ENCODE results near the gene EPS8L1.

EPS8L1 gene

DNA sequence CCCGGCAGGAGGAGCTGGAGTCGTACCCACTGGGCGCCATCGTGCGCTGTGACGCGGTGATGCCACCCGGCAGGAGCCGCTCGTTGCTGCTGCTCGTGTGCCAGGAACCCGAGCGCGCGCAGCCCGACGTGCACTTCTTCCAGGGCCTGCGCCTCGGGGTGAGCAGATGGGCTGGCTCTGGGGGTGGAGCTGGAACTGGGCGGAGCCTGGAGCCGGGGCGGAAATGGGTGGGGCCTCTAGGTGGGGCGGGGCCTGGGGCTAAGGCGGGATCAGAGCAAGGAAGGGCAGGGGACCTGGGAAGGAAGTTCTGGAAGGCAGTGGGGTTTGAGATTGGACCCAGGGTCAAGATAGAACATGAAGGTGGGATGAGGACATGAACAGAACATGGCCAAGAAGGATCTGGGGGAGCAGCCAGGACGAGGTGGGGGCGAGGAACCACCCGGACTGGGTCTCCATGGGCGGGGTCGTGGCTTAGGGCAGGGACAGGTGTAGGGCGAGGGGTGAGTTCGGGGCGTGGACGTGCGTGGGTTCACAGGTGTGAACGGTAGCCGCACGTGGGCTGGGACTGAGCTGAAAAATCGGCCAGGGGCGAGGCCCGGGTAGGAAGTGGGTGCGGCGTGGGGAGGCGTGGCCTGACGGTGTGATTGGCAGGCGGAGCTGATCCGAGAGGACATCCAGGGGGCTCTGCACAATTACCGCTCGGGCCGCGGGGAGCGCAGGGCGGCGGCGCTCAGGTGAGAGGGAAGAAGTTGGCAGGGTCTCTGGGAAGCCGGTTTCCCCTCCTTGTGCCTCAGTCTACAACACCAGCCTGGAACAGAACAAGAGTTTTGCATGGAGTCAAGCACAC is 4.7 kb downstream of the EPS8L1 start:
- peak; percentile 42 for DNase-seq (ENCODE audit: low spot score)

DNA sequence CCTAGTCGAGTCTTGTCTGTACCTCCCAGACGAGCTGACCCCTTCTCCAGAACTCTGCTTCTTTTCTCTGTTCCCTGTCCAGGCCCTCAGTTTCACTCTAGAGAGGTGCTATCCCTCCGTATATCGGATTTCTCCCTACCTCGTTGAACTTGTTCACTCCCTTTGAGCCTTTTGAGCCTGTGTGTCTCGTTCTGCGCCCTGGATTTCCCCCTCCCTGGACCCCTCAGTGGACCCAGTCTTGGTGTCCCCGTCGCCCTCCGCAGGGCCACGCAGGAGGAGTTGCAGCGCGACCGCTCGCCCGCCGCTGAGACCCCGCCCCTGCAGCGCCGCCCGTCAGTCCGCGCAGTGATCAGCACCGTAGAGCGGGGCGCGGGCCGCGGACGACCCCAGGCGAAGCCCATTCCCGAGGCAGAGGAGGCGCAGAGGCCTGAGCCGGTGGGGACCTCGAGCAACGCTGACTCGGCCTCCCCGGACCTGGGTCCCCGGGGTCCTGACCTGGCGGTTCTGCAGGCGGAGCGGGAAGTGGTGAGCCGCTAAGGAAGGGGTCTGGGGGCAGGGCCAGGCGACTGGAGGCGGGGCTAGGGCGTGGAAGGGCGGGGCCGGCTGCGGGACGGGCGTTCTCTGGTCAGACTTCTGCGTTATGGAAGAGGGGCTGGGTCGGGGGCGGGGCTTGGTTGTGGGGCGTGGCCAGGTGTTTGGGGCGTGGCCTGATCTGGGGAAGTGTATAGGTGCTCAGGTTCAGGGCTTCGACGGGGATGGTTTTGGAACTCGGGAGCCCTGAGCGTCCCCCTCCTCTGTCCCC is 5.5 kb downstream of the EPS8L1 start:
- DNase-seq (ENCODE audit: low spot score), result peak; percentile 88

DNA sequence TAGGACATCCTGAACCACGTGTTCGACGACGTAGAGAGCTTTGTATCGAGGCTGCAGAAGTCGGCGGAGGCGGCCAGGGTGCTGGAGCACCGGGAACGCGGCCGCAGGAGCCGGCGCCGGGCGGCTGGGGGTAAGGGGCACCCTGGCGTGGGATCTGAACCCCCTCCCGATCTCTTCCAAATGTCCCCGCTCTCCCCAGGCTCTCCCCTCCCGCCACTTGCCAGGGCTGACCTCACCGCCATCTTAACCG is 6.0 kb downstream of the EPS8L1 start:
- DNase-seq (ENCODE audit: low spot score), result no peak

DNA sequence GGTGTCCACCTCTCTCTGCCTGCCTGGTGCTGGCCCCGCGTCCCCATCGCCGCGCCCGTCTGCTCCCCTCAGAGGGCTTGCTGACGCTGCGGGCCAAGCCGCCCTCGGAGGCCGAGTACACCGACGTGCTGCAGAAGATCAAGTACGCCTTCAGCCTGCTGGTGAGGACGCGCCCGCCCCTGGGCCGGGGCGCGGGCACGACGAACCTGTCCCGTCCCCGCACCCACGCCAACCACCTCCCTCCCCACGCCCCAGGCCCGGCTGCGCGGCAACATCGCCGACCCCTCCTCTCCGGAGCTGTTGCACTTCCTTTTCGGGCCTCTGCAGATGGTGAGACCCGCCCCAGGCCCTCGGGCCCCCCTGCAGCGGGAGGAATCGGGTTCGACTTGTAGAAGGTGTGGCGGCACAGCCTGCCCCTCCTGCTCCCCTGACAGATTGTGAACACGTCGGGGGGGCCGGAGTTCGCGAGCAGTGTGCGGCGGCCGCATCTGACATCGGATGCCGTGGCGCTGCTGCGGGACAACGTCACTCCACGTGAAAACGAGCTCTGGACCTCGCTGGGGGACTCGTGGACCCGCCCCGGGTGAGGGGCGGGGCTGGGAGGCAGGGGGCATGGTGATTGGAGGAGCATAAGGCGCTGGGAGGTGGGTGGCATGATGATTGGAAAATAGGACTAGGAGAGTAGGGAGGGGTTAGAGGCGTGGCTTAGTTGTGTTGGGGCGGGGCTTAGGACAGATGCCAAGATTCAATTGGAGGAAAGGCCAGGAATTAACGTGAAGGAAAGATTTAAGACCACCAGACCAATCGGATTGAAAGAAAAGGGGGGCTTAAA is 6.6 kb downstream of the EPS8L1 start:
- DNase-seq (ENCODE audit: low spot score), result peak; percentile 19

DNA sequence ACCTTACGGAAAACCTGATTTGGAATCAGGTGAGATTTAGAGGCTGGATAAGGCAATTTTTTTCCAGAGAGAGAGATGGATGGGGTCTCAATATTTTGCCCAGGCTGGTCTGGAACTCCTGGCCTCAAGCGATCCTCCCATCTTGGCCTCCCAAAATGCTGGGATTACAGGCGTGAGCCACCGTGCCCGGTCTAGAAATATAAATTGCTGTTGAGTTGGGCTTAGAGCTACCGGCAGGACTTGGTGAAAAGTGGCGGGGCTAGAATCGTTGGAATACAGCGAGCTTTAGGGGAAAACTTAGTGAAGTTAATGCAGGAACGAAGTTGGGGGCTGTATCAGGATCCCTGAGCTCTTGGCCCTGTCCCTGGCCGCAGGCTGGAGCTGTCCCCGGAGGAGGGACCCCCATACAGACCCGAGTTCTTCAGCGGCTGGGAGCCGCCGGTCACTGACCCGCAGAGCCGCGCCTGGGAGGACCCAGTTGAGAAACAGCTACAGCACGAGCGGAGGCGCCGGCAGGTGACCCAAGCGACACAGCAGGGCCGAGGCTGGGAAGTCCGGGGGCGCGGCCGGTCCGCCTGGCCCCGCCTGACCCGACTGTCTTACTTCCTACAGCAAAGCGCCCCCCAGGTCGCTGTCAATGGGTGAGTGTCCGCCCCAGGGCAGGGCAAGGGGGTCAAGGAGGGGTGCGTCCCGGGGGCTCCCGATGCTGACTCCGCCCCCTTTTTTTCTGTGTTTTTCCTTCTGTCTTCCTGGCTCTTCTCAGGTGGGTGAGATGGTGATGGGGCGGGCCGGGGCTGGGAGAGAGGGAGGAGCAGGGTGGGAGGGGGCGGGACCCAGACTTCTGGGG is 7.6 kb downstream of the EPS8L1 start:
- no peak for DNase-seq (ENCODE audit: low spot score)

DNA sequence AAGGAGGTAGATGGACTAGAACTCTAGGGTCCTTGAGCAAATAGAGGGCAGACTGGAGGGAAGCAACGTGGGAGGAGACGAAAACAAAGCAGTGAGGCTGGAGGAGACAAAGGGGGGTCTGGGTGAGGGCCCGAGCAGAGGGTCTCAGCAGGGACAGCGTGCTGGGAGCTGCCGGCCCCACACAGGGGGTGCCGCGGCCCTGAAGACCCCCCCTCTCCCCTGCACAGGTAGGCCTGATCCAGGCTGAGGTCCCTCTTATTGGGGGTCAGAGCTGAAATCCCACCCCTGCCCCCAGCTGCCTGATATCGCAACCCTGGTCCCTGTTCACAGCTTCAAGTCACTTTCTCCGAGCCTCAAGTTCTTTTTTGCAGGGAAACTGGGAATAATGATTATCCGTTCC is 8.7 kb downstream of the EPS8L1 start:
- DNase-seq (ENCODE audit: low spot score), result no peak

DNA sequence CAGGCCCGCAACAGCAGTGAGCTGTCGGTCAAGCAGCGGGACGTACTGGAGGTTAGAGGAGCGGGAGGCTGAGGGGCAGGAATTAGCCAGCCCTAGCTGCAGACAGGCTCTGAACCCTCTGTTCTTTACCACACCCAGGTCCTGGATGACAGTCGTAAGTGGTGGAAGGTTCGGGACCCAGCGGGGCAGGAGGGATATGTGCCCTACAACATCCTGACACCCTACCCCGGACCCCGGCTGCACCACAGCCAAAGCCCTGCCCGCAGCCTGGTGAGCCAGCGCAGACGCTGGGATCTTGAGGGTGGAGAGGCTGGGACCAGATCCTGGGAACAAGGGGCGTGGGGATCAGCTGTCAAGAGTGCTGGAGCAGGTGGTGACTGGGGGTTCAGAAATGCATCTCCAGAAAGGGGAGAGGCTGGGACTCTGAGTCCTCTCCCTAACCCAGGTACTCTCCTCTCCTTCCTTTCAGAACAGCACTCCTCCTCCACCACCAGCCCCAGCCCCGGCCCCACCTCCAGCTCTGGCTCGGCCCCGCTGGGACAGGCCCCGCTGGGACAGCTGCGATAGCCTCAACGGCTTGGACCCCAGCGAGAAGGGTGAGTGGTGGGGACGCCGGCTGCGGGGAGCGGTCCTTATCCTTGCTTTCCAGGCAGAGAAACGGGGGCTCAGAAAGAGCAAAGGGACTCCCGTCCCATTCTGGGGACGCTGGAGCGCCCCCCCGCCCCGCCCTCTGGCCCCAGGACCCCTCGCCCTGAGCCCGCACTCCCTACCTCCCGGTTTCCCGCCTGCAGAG is 10.4 kb downstream of the EPS8L1 start:
- DNase-seq (ENCODE audit: low spot score), result no peak

DNA sequence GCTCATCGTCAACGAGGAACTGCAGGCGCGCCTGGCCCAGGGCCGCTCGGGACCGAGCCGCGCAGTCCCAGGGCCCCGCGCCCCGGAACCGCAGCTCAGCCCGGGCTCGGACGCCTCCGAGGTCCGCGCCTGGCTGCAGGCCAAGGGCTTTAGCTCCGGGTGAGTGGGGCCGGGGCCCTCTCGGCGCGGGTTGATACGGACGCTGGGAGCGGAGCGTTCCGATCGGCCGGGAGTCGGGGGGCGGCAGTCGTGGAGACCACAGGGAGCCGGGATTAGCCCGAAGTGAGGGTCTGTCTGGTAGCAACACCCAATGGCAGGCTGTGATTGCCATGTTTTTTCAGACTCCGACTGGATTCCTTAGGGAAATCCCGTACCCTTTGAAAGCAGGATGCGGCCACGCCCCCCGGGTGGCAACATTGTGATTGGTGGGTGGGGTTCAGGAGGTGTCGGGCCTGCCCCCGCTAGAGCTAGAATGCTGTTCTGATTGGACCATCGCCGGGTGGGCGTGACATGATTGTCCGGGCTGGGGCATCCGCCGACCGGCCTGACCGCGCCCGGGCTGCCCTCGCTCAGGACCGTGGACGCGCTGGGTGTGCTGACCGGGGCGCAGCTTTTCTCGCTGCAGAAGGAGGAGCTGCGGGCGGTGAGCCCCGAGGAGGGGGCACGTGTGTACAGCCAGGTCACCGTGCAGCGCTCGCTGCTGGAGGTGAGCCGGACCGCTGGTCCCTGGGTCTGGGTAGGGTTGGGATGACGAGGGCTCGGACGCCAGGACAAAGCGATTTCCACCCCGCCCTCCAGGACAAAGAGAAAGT is 11.3 kb downstream of the EPS8L1 start:
- peak; percentile 30 for DNase-seq (ENCODE audit: low spot score)

DNA sequence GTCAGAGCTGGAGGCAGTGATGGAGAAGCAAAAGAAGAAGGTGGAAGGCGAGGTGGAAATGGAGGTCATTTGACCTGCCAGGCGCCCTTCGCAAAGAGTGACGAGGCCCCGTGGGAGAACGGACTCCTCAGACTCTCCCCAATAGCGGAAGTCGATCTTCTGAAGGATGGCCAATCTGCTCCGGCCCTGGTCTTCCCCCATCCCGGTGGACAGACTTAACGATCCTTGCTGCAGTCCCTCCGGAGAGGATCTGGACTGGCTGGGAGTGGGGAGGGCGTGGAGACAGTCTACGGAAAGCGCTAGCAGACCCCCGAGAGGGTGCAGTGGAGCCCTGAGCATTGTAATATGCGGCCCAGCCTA is 11.9 kb downstream of the EPS8L1 start:
- DNase-seq (ENCODE audit: low spot score), result no peak

DNA sequence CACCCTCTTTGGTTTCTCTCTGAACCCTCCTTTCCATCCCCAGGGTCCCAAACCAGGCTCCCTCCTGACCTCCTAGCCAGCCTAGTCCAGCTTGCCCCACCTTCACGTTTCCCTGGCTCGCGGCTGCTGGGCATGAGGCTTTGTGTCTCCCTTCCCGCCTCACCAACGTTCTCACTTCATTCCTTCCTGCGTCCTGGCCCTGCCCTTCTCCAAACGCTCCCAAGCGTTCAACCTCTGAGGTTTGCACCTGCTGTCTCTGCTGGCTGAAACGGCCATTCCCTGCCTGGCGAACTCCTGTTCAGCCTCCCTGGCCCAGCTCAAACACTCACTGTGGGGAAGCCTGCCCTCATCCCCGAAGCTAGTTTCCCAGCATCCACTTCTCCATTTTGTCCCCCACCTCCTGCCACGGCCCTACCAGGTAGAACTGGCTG is 12.4 kb downstream of the EPS8L1 start:
- DNase-seq (ENCODE audit: low spot score), result no peak

DNA sequence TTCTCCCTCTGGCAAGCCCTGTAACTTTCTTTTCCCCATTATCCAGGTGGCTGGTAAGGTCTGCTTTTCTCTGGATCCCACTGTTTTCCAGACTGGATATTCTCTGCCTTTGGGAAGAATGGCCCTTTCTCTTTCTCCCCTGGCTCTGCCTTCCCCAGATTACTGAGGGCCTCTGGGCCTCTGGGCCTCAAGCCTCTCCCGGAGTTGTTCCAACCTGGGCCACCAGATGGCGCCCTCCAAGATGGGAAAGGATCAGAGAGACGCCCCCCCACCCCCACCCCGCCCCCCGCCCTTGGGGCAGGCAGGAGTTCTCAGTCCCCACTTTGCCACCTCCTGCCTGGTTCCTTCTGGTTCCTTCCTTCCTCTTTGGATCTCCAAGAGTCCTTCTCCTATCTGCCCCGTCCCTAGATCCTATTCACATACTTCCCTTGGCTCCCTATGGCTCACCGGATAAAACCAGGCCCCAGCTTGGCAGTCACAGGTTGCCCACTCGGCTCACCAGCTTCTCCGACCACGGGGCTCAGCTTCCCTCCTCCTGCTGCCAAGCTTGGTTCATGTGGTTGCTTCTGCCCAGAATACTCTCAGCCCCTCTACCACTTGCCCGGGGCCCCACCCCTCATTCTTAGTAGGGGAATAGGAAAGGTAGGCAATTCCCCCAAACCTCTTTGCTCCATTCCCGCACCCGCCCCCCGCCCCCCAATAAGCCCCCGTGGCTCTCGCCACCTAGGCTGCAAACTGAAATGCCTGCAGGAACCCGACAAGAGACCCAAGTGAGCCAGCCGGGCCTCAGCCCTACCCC is 13.1 kb downstream of the EPS8L1 start:
- DNase-seq (ENCODE audit: low spot score), result peak; percentile 73

DNA sequence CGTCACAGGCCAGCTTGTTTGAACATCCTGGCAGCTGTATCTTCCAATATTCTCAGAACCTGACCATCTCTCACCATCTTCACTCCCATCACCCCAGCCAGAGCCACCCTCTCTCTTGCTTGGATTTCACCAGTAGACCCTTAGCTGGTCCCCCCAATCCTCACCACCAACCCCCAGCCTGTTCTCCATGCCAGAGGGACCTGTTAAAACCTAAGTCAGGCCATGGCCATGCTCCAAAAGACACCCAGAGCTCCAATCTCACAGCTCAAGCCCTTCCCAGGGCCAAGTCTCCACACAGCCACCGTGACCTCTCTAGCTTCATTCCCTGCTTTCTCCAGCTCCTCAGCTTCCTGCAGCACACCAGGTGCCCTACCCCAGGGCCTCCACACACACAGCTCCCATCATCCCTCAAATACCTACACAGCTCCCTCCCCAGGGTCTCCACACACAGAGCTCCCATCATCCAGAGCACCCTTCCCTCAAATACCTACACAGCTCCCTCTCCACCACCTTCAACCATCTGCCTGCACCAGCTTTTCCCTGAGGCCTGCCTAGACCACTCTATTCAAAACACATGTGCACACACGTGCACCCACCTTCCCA is 13.8 kb downstream of the EPS8L1 start:
- DNase-seq (ENCODE audit: low spot score), result no peak

DNA sequence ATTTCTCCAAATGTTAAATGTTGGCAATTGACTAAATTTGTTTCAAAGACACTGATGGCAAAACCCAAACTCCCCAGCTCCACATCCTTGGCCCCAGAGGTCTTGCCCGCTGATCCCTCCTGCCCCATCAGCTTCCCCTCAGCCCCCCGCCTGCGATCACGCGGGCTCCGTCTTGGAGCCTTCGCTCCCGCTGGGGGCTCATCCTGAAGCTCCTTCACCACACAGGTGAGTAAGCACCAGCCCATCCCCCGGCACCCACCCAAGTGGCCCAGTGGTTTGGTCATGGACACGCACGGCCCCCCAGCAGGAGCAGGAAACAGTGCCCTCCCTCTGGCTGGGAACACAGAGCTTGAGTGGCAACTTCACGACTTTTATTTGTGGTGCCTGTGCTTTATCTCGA is 14.9 kb downstream of the EPS8L1 start:
- DNase-seq (ENCODE audit: low spot score), result no peak

DNA sequence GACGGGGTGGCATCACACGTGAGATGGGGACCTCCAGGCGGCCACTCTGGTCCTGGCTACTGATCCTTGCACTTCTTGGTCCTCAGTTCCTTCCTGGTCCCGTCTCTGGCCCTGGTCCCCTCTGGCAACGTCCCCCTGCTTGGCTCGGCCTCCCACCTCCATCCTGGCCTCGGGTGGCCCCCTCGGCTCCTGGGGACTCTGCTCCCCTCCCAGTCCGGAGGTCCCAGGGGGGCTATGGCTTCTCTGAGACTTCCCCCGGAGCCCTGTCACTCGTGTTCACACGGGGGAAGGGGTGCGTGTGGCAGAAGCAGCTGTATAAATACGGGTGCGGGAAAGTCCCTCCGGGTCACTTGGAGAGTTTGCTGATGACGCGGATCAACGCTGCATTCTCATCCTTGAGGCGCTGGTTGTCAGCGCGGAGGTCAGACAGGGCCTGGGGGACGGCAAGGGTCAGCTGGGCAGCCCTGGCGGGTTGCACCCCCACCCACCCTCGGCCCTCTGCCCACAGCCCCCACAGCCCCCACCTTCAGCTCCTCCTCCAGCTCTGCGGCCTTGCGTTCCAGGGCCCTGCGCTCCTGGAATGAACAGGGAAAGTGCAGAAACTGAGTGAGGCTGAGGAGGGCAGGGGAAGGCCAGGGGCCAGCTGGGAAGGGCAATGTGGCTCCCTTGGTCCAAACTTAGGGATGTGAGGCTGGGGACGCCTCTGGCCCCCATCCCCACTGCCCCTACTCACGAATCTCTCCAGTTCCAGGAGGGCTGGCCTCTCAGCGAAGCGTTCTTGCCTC is 15.6 kb downstream of the EPS8L1 start:
- no peak for DNase-seq (ENCODE audit: low spot score)

DNA sequence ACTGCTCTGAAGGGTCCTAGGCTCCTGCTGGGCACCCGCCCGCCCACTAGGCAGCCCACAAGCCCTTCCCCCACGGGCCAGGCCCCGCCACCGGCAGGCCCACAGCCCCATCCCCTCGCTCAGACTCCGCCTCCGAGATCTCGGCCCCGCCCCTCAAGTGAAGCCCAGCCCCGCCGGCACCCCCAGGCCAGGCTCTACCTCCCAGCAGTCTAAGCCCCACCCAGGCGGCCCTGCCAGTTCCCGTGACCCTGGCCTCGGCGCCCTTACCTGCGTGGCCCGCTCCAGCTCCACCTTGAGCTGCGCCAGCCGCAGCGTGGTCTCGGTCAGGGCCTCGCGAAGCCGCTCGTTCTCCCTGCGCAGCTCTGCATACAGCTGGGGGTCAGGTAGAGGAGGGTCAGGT is 16.3 kb downstream of the EPS8L1 start:
- no peak for DNase-seq (ENCODE audit: low spot score)

DNA sequence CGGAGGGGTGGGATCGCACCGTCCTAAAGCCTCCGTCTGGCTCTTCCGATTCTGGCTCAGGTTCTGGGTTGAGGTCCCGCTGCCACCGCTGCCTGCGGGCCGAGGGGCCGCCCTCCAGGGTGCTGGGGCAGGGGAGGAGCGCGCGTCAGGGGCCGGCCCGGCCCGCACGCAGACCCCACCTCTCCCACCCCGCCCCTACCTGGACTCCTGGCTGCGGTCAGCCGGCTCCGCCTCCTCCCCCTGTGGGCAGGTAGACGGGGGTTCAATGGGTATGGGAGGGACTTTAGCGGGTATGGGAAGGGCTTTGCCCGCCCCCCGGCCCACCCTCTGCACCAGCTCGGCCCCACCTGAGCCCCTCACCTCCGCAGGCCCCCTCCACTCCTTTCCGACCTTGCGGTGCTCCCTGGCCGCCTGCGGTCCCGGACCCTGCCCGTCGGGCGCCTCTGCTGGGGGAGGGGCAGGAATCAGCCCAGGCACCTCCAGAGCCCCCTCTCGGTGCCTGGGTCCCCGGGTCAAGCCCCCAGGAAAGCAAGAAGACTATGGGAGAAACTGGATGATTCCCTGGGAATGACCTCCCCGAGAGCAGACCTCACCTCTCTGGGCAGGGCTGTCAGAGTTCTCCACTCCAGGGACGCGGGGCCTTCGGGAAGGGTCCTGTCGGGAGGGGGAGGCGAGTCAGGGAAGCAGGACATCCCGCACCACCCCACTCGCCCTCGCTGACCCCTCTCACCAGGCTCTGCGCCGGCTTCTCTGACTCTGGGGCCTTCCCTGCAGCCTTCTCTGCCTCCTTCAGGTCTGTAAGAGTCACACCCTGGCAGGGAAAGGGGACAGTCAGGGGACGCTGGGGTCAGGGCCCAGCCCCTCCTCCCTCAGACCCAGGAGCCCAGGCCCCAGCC is 17.0 kb downstream of the EPS8L1 start:
- no peak for DNase-seq (ENCODE audit: low spot score)

All from CD4-positive, alpha-beta T cell treated with Interleukin-15 for 4 hours (primary cell).